Prostate gland (tissue), 2 donors: Measurements from ENCODE around the gene LARP4B.

Experiments
- CTCF ChIP-seq, 4 experiments: fragments of 200-600 bp in 2 of 4; fragments of 450-650 bp in 2 of 4; sonication (generic) in 2 of 4; IDR thresholded peaks; 1 replicate in 3 of 4; 2 replicates in 1 of 4; pipeline ENCODE4 v1.5.1; 2016 to 2019; ENCODE audit warnings: antibody characterized with exemption in 4 of 4, mild to moderate bottlenecking in 2 of 4, moderate library complexity in 2 of 4
- POLR2AphosphoS5 ChIP-seq: sonication (generic); formaldehyde crosslinking; IDR thresholded peaks from one replicate; pipeline ENCODE4 v1.6.1; 2017; ENCODE audit warnings: antibody characterized with exemption

GRCh38 chr10:811379-812175, 119.9 kb downstream of the LARP4B start:
- TF ChIP-seq CTCF (IDR thresholded peaks at IDR 0.05) (no peak), POLR2AphosphoS5 (no peak)
